ENCODE results near the gene NSG2. TPM values are rescaled to one million over a fixed set of nuclear protein-coding genes. Genes with fewer than 3 reads are reported as not detected.
"Not testable (repeated sequence)": the region's sequence is repeated elsewhere in the genome, so short reads cannot be mapped to it uniquely, and the experiment has no call there.

NSG2 gene
- total RNA-seq, 1 experiment from 2014 or later: not detected

- not testable (repeated sequence) for H3K4me1 ChIP-seq (ENCODE audit: low read length); H3K27ac ChIP-seq (ENCODE audit: low read length); H4K20me1 ChIP-seq (ENCODE audit: insufficient read depth, low read depth, low read length); H3K9me2 ChIP-seq (replicated peaks; ENCODE audit: insufficient read depth, low read length); H3K4me2 ChIP-seq (ENCODE audit: low read depth, low read length, poor library complexity, severe bottlenecking); H3K9ac ChIP-seq (ENCODE audit: low read length); H3K27me3 ChIP-seq (ENCODE audit: low read length); H3K36me3 ChIP-seq (ENCODE audit: insufficient read depth, low read length); H3K9me3 ChIP-seq (ENCODE audit: low read length); H2AFZ ChIP-seq (ENCODE audit: low read length); H3K4me3 ChIP-seq (ENCODE audit: low read length); H3K79me2 ChIP-seq (ENCODE audit: low read length)
- peak; percentile 82 for DNase-seq
Measured at GRCh38 chr5:174020069-174020927, 25.2 kb upstream of the NSG2 start.

- H3K27ac ChIP-seq (ENCODE audit: low read length): no peak overlapping the region
- H3K9me3 ChIP-seq (ENCODE audit: low read length): no peaks in the 10 kb centered on the region
- no peak overlapping the region for H2AFZ ChIP-seq (ENCODE audit: low read length)
- H3K79me2 ChIP-seq (ENCODE audit: low read length): no peaks in the 10 kb centered on the region
- H3K4me2 ChIP-seq (ENCODE audit: low read depth, low read length, poor library complexity, severe bottlenecking): no peak overlapping the region
- no peaks in the 10 kb centered on the region for H3K9me2 ChIP-seq (replicated peaks; ENCODE audit: insufficient read depth, low read length)
- H3K9ac ChIP-seq (ENCODE audit: low read length): no peak overlapping the region
- no peaks in the 10 kb centered on the region for H3K27me3 ChIP-seq (ENCODE audit: low read length)
- no peak overlapping the region for H3K4me3 ChIP-seq (ENCODE audit: low read length)
- no peaks in the 10 kb centered on the region for H3K4me1 ChIP-seq (ENCODE audit: low read length)
- no peaks in the 10 kb centered on the region for H3K36me3 ChIP-seq (ENCODE audit: insufficient read depth, low read length)
- no peak for DNase-seq
- no peaks in the 10 kb centered on the region for H4K20me1 ChIP-seq (ENCODE audit: insufficient read depth, low read depth, low read length)
Measured at GRCh38 chr5:174020928-174021304, 24.6 kb upstream of the NSG2 start.

- no peak for DNase-seq
- no peaks in the 10 kb centered on the region for H3K4me1 ChIP-seq (ENCODE audit: low read length)
- no peaks in the 10 kb centered on the region for H3K79me2 ChIP-seq (ENCODE audit: low read length)
- H3K9ac ChIP-seq (ENCODE audit: low read length): no peak overlapping the region
- H3K36me3 ChIP-seq (ENCODE audit: insufficient read depth, low read length): no peaks in the 10 kb centered on the region
- H2AFZ ChIP-seq (ENCODE audit: low read length): no peak overlapping the region
- no peak overlapping the region for H3K4me2 ChIP-seq (ENCODE audit: low read depth, low read length, poor library complexity, severe bottlenecking)
- no peaks in the 10 kb centered on the region for H3K9me3 ChIP-seq (ENCODE audit: low read length)
- no peaks in the 10 kb centered on the region for H4K20me1 ChIP-seq (ENCODE audit: insufficient read depth, low read depth, low read length)
- H3K4me3 ChIP-seq (ENCODE audit: low read length): no peak overlapping the region
- H3K27me3 ChIP-seq (ENCODE audit: low read length): no peaks in the 10 kb centered on the region
- H3K9me2 ChIP-seq (replicated peaks; ENCODE audit: insufficient read depth, low read length): no peaks in the 10 kb centered on the region
- no peak overlapping the region for H3K27ac ChIP-seq (ENCODE audit: low read length)
Measured at GRCh38 chr5:174022384-174023095, 23.0 kb upstream of the NSG2 start.

- H3K9me3 ChIP-seq (ENCODE audit: low read length): no peaks in the 10 kb centered on the region
- H2AFZ ChIP-seq (ENCODE audit: low read length): no peak overlapping the region
- no peaks in the 10 kb centered on the region for H3K4me1 ChIP-seq (ENCODE audit: low read length)
- no peaks in the 10 kb centered on the region for H3K79me2 ChIP-seq (ENCODE audit: low read length)
- H3K9ac ChIP-seq (ENCODE audit: low read length): no peak overlapping the region
- H3K27me3 ChIP-seq (ENCODE audit: low read length): no peaks in the 10 kb centered on the region
- H3K4me3 ChIP-seq (ENCODE audit: low read length): no peak overlapping the region
- H3K9me2 ChIP-seq (replicated peaks; ENCODE audit: insufficient read depth, low read length): no peaks in the 10 kb centered on the region
- H3K36me3 ChIP-seq (ENCODE audit: insufficient read depth, low read length): no peaks in the 10 kb centered on the region
- H3K27ac ChIP-seq (ENCODE audit: low read length): no peak overlapping the region
- no peak overlapping the region for H3K4me2 ChIP-seq (ENCODE audit: low read depth, low read length, poor library complexity, severe bottlenecking)
- no peaks in the 10 kb centered on the region for H4K20me1 ChIP-seq (ENCODE audit: insufficient read depth, low read depth, low read length)
- DNase-seq: no peak
Measured at GRCh38 chr5:174030286-174030685, 15.2 kb upstream of the NSG2 start.

- no peaks in the 10 kb centered on the region; the same call in 1 of the 2 replicates for H4K20me1 ChIP-seq (ENCODE audit: insufficient read depth, low read depth, low read length)
- no peak overlapping the region for H3K27ac ChIP-seq (ENCODE audit: low read length)
- no peak overlapping the region for H3K4me3 ChIP-seq (ENCODE audit: low read length)
- no peak overlapping the region for H3K9ac ChIP-seq (ENCODE audit: low read length)
- no peak overlapping the region for H2AFZ ChIP-seq (ENCODE audit: low read length)
- no peaks in the 10 kb centered on the region for H3K79me2 ChIP-seq (ENCODE audit: low read length)
- H3K9me2 ChIP-seq (replicated peaks; ENCODE audit: insufficient read depth, low read length): no peaks in the 10 kb centered on the region
- H3K36me3 ChIP-seq (ENCODE audit: insufficient read depth, low read length): no peaks in the 10 kb centered on the region
- H3K4me1 ChIP-seq (ENCODE audit: low read length): no peaks in the 10 kb centered on the region
- H3K27me3 ChIP-seq (ENCODE audit: low read length): no peaks in the 10 kb centered on the region
- H3K4me2 ChIP-seq (ENCODE audit: low read depth, low read length, poor library complexity, severe bottlenecking): no peak overlapping the region
- no peaks in the 10 kb centered on the region for H3K9me3 ChIP-seq (ENCODE audit: low read length)
- no peak for DNase-seq
Measured at GRCh38 chr5:174044466-174045254, 846 bp upstream of the NSG2 start.

- no peaks in the 10 kb centered on the region for H3K9me3 ChIP-seq (ENCODE audit: low read length)
- no peaks in the 10 kb centered on the region for H3K79me2 ChIP-seq (ENCODE audit: low read length)
- no peak overlapping the region for H3K27ac ChIP-seq (ENCODE audit: low read length)
- no peaks in the 10 kb centered on the region for H3K9me2 ChIP-seq (replicated peaks; ENCODE audit: insufficient read depth, low read length)
- H4K20me1 ChIP-seq (ENCODE audit: insufficient read depth, low read depth, low read length): no peaks in the 10 kb centered on the region; the same call in 1 of the 2 replicates
- DNase-seq: no peak
- no peak overlapping the region for H3K9ac ChIP-seq (ENCODE audit: low read length)
- no peak overlapping the region for H3K4me3 ChIP-seq (ENCODE audit: low read length)
- no peak overlapping the region for H3K4me2 ChIP-seq (ENCODE audit: low read depth, low read length, poor library complexity, severe bottlenecking)
- H3K4me1 ChIP-seq (ENCODE audit: low read length): no peaks in the 10 kb centered on the region
- H3K27me3 ChIP-seq (ENCODE audit: low read length): no peaks in the 10 kb centered on the region
- H2AFZ ChIP-seq (ENCODE audit: low read length): no peak overlapping the region
- H3K36me3 ChIP-seq (ENCODE audit: insufficient read depth, low read length): no peaks in the 10 kb centered on the region
Measured at GRCh38 chr5:174046558-174046957, 1.1 kb downstream of the NSG2 start.

GRCh38 chr5:174047472-174048099 is 2.1 kb downstream of the NSG2 start:
- Histone ChIP-seq H3K4me1 (ENCODE audit: low read length) (no peaks in the 10 kb centered on the region), H3K9ac (ENCODE audit: low read length) (no peak overlapping the region)

More at GRCh38 chr5:174047472-174048099, 2.1 kb downstream of the NSG2 start:
- Histone ChIP-seq H3K27ac (ENCODE audit: low read length) (no peak overlapping the region), H3K36me3 (ENCODE audit: insufficient read depth, low read length) (no peaks in the 10 kb centered on the region), H3K79me2 (ENCODE audit: low read length) (no peaks in the 10 kb centered on the region), H3K27me3 (ENCODE audit: low read length) (no peaks in the 10 kb centered on the region), H4K20me1 (ENCODE audit: insufficient read depth, low read depth, low read length) (no peaks in the 10 kb centered on the region; the same call in 1 of the 2 replicates), H3K9me3 (ENCODE audit: low read length) (no peaks in the 10 kb centered on the region), H3K4me3 (ENCODE audit: low read length) (no peak overlapping the region), H3K4me2 (ENCODE audit: low read depth, low read length, poor library complexity, severe bottlenecking) (no peak overlapping the region), H3K9me2 (replicated peaks; ENCODE audit: insufficient read depth, low read length) (no peaks in the 10 kb centered on the region), H2AFZ (ENCODE audit: low read length) (no peak overlapping the region)
- no peak for DNase-seq

Data from Karpas-422 (cell line).